Measurements from ENCODE around the gene NUPR1. TPM values are rescaled to one million over a fixed set of nuclear protein-coding genes. Genes with fewer than 3 reads are reported as not detected.
"Not testable (repeated sequence)": the region's sequence is repeated elsewhere in the genome, so short reads cannot be mapped to it uniquely, and the experiment has no call there.

Gene NUPR1
- total RNA-seq, 1 donor from 2014 or later: 62.1 TPM

DNA sequence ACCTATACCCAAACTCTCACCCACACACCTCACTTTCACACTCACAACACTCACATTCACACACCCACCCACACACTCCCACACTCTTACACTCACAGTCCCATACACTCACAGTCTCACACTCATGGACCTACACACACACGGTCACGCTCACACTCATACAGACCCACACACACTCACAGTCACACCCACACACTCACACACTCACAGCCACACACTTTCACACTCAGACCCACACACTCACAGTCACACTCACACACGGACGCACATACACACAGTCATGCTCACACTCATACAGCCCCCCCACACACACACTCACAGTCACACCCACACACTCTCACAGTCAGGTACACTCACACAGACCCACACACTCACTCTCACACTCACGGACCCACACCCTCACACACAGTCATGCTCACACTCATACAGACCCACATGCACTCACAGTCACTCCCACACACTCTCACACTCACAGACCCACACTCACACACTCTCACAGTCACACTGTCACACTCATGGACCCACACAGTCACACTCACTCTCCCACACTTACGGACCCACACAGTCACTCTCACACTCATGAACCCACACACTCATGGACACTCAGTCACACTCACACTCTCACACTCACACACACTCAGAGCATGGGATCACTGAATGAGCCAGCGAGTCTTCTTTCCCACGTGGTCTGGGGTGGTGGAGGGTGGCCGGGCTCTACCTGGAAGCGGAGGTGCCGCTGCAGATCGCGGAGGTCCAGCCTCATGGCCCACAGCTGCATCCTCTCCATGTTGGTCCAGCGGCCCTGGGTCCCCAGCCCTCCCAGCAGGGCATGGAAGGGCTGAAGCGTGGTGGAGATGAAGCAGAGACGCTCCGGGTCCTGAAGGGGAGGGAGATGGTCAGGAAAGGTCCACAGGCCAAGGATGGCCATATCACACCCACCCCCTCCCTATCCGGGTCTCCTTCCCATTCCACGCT is 37.2 kb downstream of the NUPR1 start:
- no peak for DNase-seq (ENCODE audit: extremely low spot score in 2 of 2)
- no peaks in the 10 kb centered on the region for H3K4me1 ChIP-seq
- H3K36me3 ChIP-seq: no peaks in the 10 kb centered on the region
- H3K9me3 ChIP-seq: no peaks in the 10 kb centered on the region
- H3K27me3 ChIP-seq: no peaks in the 10 kb centered on the region
- intact Hi-C loops (cut with DNase I): no loop called here
- TF ChIP-seq CTCF (IDR thresholded peaks at IDR 0.05) (no peak), POLR2AphosphoS5 (IDR thresholded peaks at IDR 0.05; ENCODE audit: insufficient read depth in 1 of 2, low read depth in 1 of 2) (no peak), POLR2A (IDR thresholded peaks at IDR 0.05) (no peak)
- H3K4me3 ChIP-seq: no peak overlapping the region
- no peak overlapping the region for H3K27ac ChIP-seq

DNA sequence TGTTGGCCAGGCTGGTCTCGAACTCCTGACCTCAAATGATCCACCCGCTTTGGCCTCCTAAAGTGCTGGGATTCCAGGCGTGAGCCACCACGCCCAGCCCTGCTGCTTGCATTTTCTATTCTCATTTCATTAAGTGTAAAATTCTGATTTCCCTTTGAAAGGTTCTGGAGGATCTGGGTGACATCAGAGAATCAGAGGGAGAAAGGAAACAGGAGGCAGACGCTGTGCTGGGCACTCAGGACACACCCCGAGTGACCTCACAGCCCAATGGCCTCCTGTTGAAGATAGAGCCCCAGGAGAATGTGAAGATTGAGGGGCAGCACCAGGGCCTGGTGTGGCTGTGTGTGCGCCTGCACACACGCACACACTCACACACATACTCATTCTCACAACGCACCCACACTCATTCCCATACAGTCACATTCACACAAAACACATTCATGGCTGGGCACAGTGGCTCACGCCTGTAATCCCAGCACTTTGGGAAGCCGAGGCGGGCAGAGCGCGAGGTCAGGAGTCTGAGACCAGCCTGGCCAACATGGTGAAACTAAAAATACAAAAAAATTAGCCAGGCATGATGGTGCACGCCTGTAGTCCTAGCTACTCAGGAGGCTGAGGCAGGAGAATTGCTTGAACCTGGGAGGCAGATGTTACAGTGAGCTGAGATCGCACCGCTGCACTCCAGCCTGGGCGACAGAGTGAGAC is 38.1 kb downstream of the NUPR1 start:
- DNase-seq (ENCODE audit: extremely low spot score in 2 of 2); H3K27ac ChIP-seq; intact Hi-C loops (cut with DNase I); H3K9me3 ChIP-seq; H3K4me3 ChIP-seq; H3K27me3 ChIP-seq; H3K4me1 ChIP-seq; H3K36me3 ChIP-seq: not testable (repeated sequence)

- H3K4me1 ChIP-seq: no peaks in the 10 kb centered on the region
- H3K27me3 ChIP-seq: no peaks in the 10 kb centered on the region
- TF ChIP-seq CTCF (IDR thresholded peaks at IDR 0.05): no peak
- no peak for TF ChIP-seq POLR2AphosphoS5 (IDR thresholded peaks at IDR 0.05; ENCODE audit: insufficient read depth in 1 of 2, low read depth in 1 of 2)
- TF ChIP-seq POLR2A (IDR thresholded peaks at IDR 0.05): no peak
- no peaks in the 10 kb centered on the region for H3K9me3 ChIP-seq
- intact Hi-C loops (cut with DNase I): no loop called here
- no peak for DNase-seq (ENCODE audit: extremely low spot score in 2 of 2)
- no peak overlapping the region for H3K27ac ChIP-seq
- no peak overlapping the region for H3K4me3 ChIP-seq
- no peaks in the 10 kb centered on the region for H3K36me3 ChIP-seq
Measured at GRCh38 chr16:28499854-28500253, 38.9 kb downstream of the NUPR1 start.

DNA sequence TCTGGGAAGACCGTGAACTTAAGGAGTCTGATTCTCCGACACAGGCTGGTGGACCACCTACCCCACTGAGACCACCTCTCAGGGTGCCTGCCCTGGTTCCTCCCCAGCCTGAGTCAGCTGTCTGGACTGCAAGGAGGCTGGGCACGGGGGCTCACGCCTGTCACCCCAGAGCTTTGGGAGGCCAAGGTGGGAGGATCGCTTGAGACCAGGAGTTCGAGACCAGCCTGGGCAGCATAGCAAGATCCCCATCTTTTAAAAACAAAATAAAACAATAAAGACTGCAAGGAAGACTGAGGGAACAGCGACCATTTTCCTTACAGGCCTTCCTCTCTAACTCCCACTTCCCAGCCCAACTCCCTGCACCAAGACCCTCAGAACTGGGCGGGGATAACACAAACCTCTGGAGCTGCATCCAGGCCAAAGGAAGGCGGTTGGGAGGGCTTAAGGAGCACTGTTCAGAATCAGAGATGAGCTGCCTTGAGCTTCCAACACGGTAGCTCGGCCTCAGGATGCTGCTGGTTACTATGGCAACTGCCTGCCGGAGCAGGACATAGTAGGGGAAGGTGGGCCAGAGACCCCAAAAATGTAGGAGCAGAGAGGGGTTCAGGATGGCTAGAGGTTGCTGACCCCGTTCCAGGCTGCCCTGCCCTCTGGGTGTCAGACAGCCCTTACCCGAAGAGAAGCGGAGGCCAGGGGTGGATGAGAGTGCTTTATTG is 40.0 kb downstream of the NUPR1 start:
- intact Hi-C loops (cut with DNase I): no loop called here
- DNase-seq (ENCODE audit: extremely low spot score in 2 of 2): no peak
- no peaks in the 10 kb centered on the region for H3K27me3 ChIP-seq
- H3K27ac ChIP-seq: no peak overlapping the region
- H3K9me3 ChIP-seq: no peaks in the 10 kb centered on the region
- H3K4me3 ChIP-seq: no peak overlapping the region
- TF ChIP-seq CTCF (IDR thresholded peaks at IDR 0.05) (no peak), POLR2AphosphoS5 (IDR thresholded peaks at IDR 0.05; ENCODE audit: insufficient read depth in 1 of 2, low read depth in 1 of 2) (no peak), POLR2A (IDR thresholded peaks at IDR 0.05) (no peak)
- no peaks in the 10 kb centered on the region for H3K4me1 ChIP-seq
- H3K36me3 ChIP-seq: no peaks in the 10 kb centered on the region

GRCh38 chr16:28497861-28498599 is 40.7 kb downstream of the NUPR1 start:
- intact Hi-C loops (cut with DNase I): no loop called here
- TF ChIP-seq POLR2AphosphoS5 (IDR thresholded peaks at IDR 0.05; ENCODE audit: insufficient read depth in 1 of 2, low read depth in 1 of 2) (no peak), POLR2A (IDR thresholded peaks at IDR 0.05) (no peak), CTCF (IDR thresholded peaks at IDR 0.05) (no peak)
- Histone ChIP-seq H3K9me3 (no peaks in the 10 kb centered on the region), H3K4me1 (no peaks in the 10 kb centered on the region), H3K36me3 (no peaks in the 10 kb centered on the region), H3K27me3 (no peaks in the 10 kb centered on the region), H3K4me3 (no peak overlapping the region), H3K27ac (no peak overlapping the region)
- no peak for DNase-seq (ENCODE audit: extremely low spot score in 2 of 2)

All from vagina (tissue), 2 donors.